ENCODE measurements around the gene CCDC73. TPM values are rescaled to one million over a fixed set of nuclear protein-coding genes. Genes with fewer than 3 reads are reported as not detected.

CCDC73 gene
- total RNA-seq, 1 experiment from 2014 or later: 0.04 TPM

- H2AFZ ChIP-seq (ENCODE audit: low read length): no peak overlapping the region
- no peak overlapping the region for H4K91ac ChIP-seq (ENCODE audit: insufficient read length, low read depth, low read length)
- H2BK5ac ChIP-seq (ENCODE audit: insufficient read length, low read length): no peak overlapping the region
- H3K4me3 Mint-ChIP-seq: peak overlapping the region in 1 of 2 experiments; percentile 16; a peak in 1 of 5 replicates
- no peak overlapping the region for H4K5ac ChIP-seq (ENCODE audit: insufficient read length, low read depth, low read length)
- no peak overlapping the region for H2BK15ac ChIP-seq (ENCODE audit: low read depth, low read length)
- no peak overlapping the region for H2BK20ac ChIP-seq (ENCODE audit: low read depth, low read length, poor library complexity, severe bottlenecking)
- no peak overlapping the region for H3K27ac Mint-ChIP-seq
- no peaks in the 10 kb centered on the region for H3K79me1 ChIP-seq (ENCODE audit: insufficient read depth, low read depth, low read length, poor library complexity, severe bottlenecking)
- TF ChIP-seq CTCF (conservative IDR thresholded peaks at IDR 0.05): no peak
- no peaks in the 10 kb centered on the region for H3K79me2 ChIP-seq (ENCODE audit: insufficient read depth, low read length)
- H3K23me2 ChIP-seq (ENCODE audit: insufficient read length, low read depth, low read length, poor library complexity, severe bottlenecking): no peaks in the 10 kb centered on the region
- no peak overlapping the region for H2AK5ac ChIP-seq (ENCODE audit: insufficient read length, low read length)
- H3K56ac ChIP-seq (ENCODE audit: insufficient read length, low read depth, low read length): no peak overlapping the region
- H3K4ac ChIP-seq (ENCODE audit: low read depth, low read length): no peak overlapping the region
- no peak for DNase-seq
- H3K36me3 Mint-ChIP-seq (ENCODE audit: insufficient read depth in 1 of 3, low read depth in 3 of 3): no peaks in the 10 kb centered on the region
- no peak overlapping the region for H3K9ac ChIP-seq (ENCODE audit: extremely low read depth, insufficient read length, low read length)
- no peak overlapping the region for H3K23ac ChIP-seq (ENCODE audit: insufficient read length, low read depth, low read length)
- no peaks in the 10 kb centered on the region for H3K27me3 ChIP-seq (ENCODE audit: insufficient read depth, low read length)
- no peak overlapping the region for H3K18ac ChIP-seq (ENCODE audit: insufficient read length, low read depth, low read length)
- H3K4me1 ChIP-seq (ENCODE audit: insufficient read depth, low read length): no peaks in the 10 kb centered on the region
- H2BK12ac ChIP-seq (ENCODE audit: insufficient read length, low read depth, low read length): no peak overlapping the region
- no peak overlapping the region for H3T11ph ChIP-seq (ENCODE audit: low read length)
- no peak overlapping the region for H3K27ac ChIP-seq (ENCODE audit: insufficient read length, low read depth, low read length)
- H4K20me1 ChIP-seq (ENCODE audit: control insufficient read depth, insufficient read depth, insufficient read length): no peaks in the 10 kb centered on the region
- H2BK120ac ChIP-seq (ENCODE audit: low read depth, low read length, poor library complexity, severe bottlenecking): no peak overlapping the region
- no peak overlapping the region for H3K4me2 ChIP-seq (ENCODE audit: insufficient read depth, insufficient read length, low read length)
- no peak overlapping the region for H4K8ac ChIP-seq (replicated peaks; ENCODE audit: insufficient read length, low read depth, low read length)
- peaks cover 7% of the 10 kb centered on the region for H3K27me3 Mint-ChIP-seq (ENCODE audit: low read depth)
- no peak overlapping the region for H3K14ac ChIP-seq (ENCODE audit: insufficient read depth, low read length)
- no peaks in the 10 kb centered on the region for H3K9me3 ChIP-seq (ENCODE audit: control insufficient read depth, low read depth, low read length)
- H3K4me1 Mint-ChIP-seq: peaks cover 3 to 6% of the 10 kb centered on the region in 2 experiments; a peak in 3 of 4 replicates
- no CpG with 5 or more reads among the region's 6 CpGs for WGBS (ENCODE audit: extremely low coverage, insufficient read length, low lambda C conversion rate)
- H3K9me3 Mint-ChIP-seq: no peaks in the 10 kb centered on the region; a peak in 1 of 5 replicates
Observed at GRCh38 chr11:32792111-32792947, 2.1 kb downstream of the CCDC73 start.
